Caco-2 (cell line): Measurements from ENCODE around the gene MYH7. TPM values are rescaled to one million over a fixed set of nuclear protein-coding genes. Genes with fewer than 3 reads are reported as not detected.

ENCODE experiments used
- BruUV-seq: library from RNA; stranded (reverse); fragments of 400-500 nt; replicated peaks from 2 replicates; lab custom pipeline; 2021; lab: Mats Ljungman, UMichigan
- CTCF ChIA-PET: fragments of 300-600 bp; sonication (Branson Sonifier 250); formaldehyde crosslinking; loops from one replicate; lab custom pipeline; 2022; ENCODE audit warnings: antibody characterized with exemption; lab: Charles Lee
- POLR2A ChIA-PET: fragments of 300-600 bp; sonication (Branson Sonifier 250); formaldehyde crosslinking; loops from one replicate; lab custom pipeline; 2022; ENCODE audit warnings: antibody characterized with exemption; lab: Charles Lee
- DNase-seq, 2 experiments: peaks; one replicate each; pipeline versions ENCODE4 v3.0.0 to v3.0.0-alpha.2; 2020 to 2022
- H3K27me3 ChIP-seq: replicated peaks from 2 replicates; pipeline ENCODE4 v1.6.0; 2011; ENCODE audit warnings: low read length; ENCODE audit not compliant: control insufficient read depth, insufficient read depth
- H3K36me3 ChIP-seq: 2 replicates; pipeline ENCODE4 v1.5.1; 2011; ENCODE audit warnings: low read length; ENCODE audit not compliant: control insufficient read depth, insufficient read depth
- H3K4me1 ChIP-seq: fragments of 250-450 bp; sonication (Bioruptor Pico); 2 replicates; pipeline ENCODE4 v1.5.1; 2020; ENCODE audit warnings: mild to moderate bottlenecking
- H3K4me3 ChIP-seq: 2 replicates; pipeline ENCODE4 v1.5.1; 2011; ENCODE audit warnings: low read depth, mild to moderate bottlenecking, control low read depth, low read length
- H3K9me3 ChIP-seq: fragments of 250-450 bp; sonication (Bioruptor Pico); 2 replicates; pipeline ENCODE4 v1.5.1; 2020; ENCODE audit warnings: mild to moderate bottlenecking, moderate library complexity
- H3K27ac Mint-ChIP-seq: one replicate; pipeline ENCODE4 v1.8.0; 2022; ENCODE audit warnings: mixed read lengths; ENCODE audit not compliant: unreplicated experiment
- H3K27me3 Mint-ChIP-seq: one replicate; pipeline ENCODE4 v1.8.0; 2022; ENCODE audit warnings: mixed read lengths; ENCODE audit not compliant: insufficient read depth, unreplicated experiment
- H3K36me3 Mint-ChIP-seq: one replicate; pipeline ENCODE4 v1.8.0; 2022; ENCODE audit warnings: mild to moderate bottlenecking, mixed read lengths; ENCODE audit not compliant: insufficient read depth, unreplicated experiment
- H3K4me1 Mint-ChIP-seq: one replicate; pipeline ENCODE4 v1.8.0; 2022; ENCODE audit warnings: low read depth, mixed read lengths; ENCODE audit not compliant: unreplicated experiment
- H3K4me3 Mint-ChIP-seq: one replicate; pipeline ENCODE4 v1.8.0; 2022; ENCODE audit warnings: mild to moderate bottlenecking, moderate library complexity, mixed read lengths; ENCODE audit not compliant: unreplicated experiment
- H3K9me3 Mint-ChIP-seq: one replicate; pipeline ENCODE4 v1.8.0; 2022; ENCODE audit warnings: mixed read lengths; ENCODE audit not compliant: unreplicated experiment
- CTCF ChIP-seq, 2 experiments: fragments of 200-600 bp in 1 of 2; IDR thresholded peaks; 1 replicate in 1 of 2; 2 replicates in 1 of 2; pipeline versions ENCODE4 v1.5.1 to v1.8.0; 2011 to 2022; ENCODE audit warnings: antibody characterized with exemption in 1 of 2, control low read depth in 1 of 2, inconsistent platforms in 1 of 2, low read depth in 1 of 2, low read length in 1 of 2, mild to moderate bottlenecking in 1 of 2, moderate library complexity in 1 of 2; ENCODE audit not compliant: insufficient read depth in 1 of 2, severe bottlenecking in 1 of 2, unreplicated experiment in 1 of 2
- intact Hi-C: fragments of 100-400 bp; cut with micrococcal nuclease; formaldehyde crosslinking; loops from one replicate; pipeline ENCODE4 v1.10.0; 2022; ENCODE audit not compliant: unreplicated experiment
- total RNA-seq: library from RNA; stranded (reverse); gene quantifications from 2 replicates; pipeline ENCODE4 v1.2.3, GENCODE V29; 2022

MYH7 gene
- total RNA-seq, 1 experiment from 2014 or later = not detected

- ChIA-PET CTCF (no interaction called here), POLR2A (no interaction called here)
- no peak for DNase-seq
- no TSS peak for BruUV-seq
- H3K36me3 ChIP-seq = no peaks in the 10 kb centered on the region
- no peaks in the 10 kb centered on the region for H3K9me3 ChIP-seq
- H3K4me1 ChIP-seq = no peaks in the 10 kb centered on the region
- no peaks in the 10 kb centered on the region; the same call in 1 of the 2 replicates for H3K27me3 ChIP-seq
- no peaks in the 10 kb centered on the region for H3K36me3 Mint-ChIP-seq
- no peak overlapping the region for H3K27ac Mint-ChIP-seq
- no peak overlapping the region for H3K4me3 ChIP-seq
- H3K27me3 Mint-ChIP-seq = peaks cover 28% of the 10 kb centered on the region
- no peak overlapping the region for H3K4me3 Mint-ChIP-seq
- intact Hi-C loops = no loop called here
- H3K9me3 Mint-ChIP-seq = no peaks in the 10 kb centered on the region
- H3K4me1 Mint-ChIP-seq = no peaks in the 10 kb centered on the region
- TF ChIP-seq CTCF (IDR thresholded peaks at IDR 0.05; ENCODE audit: insufficient read depth in 1 of 2, low read depth in 1 of 2, low read length in 1 of 2, severe bottlenecking in 1 of 2, unreplicated experiment in 1 of 2) = no peak
Measured at GRCh38 chr14:23405096-23405495, 30.4 kb downstream of the MYH7 start.

GRCh38 chr14:23404331-23404900 is 31.0 kb downstream of the MYH7 start:
- Histone ChIP-seq H3K27me3 (no peaks in the 10 kb centered on the region; the same call in 1 of the 2 replicates), H3K36me3 (no peaks in the 10 kb centered on the region), H3K9me3 (no peaks in the 10 kb centered on the region), H3K4me1 (no peaks in the 10 kb centered on the region), H3K4me3 (no peak overlapping the region)
- BruUV-seq = no TSS peak
- Mint-ChIP-seq H3K9me3 (no peaks in the 10 kb centered on the region), H3K4me3 (no peak overlapping the region), H3K36me3 (no peaks in the 10 kb centered on the region), H3K27me3 (peaks cover 28% of the 10 kb centered on the region), H3K4me1 (no peaks in the 10 kb centered on the region), H3K27ac (no peak overlapping the region)
- TF ChIP-seq CTCF (IDR thresholded peaks at IDR 0.05; ENCODE audit: insufficient read depth in 1 of 2, low read depth in 1 of 2, low read length in 1 of 2, severe bottlenecking in 1 of 2, unreplicated experiment in 1 of 2) = no peak
- DNase-seq = no peak
- CTCF ChIA-PET = no interaction called here
- POLR2A ChIA-PET = no interaction called here
- intact Hi-C loops = no loop called here

GRCh38 chr14:23403908-23404307 is 31.6 kb downstream of the MYH7 start:
- ChIA-PET CTCF (no interaction called here), POLR2A (no interaction called here)
- H3K4me1 Mint-ChIP-seq = no peaks in the 10 kb centered on the region
- no peak for TF ChIP-seq CTCF (IDR thresholded peaks at IDR 0.05; ENCODE audit: insufficient read depth in 1 of 2, low read depth in 1 of 2, low read length in 1 of 2, severe bottlenecking in 1 of 2, unreplicated experiment in 1 of 2)
- Histone ChIP-seq H3K4me3 (no peak overlapping the region), H3K36me3 (no peaks in the 10 kb centered on the region), H3K27me3 (no peaks in the 10 kb centered on the region; the same call in 1 of the 2 replicates), H3K9me3 (no peaks in the 10 kb centered on the region), H3K4me1 (no peaks in the 10 kb centered on the region)
- DNase-seq = no peak
- H3K27ac Mint-ChIP-seq = no peak overlapping the region
- H3K4me3 Mint-ChIP-seq = no peak overlapping the region
- H3K36me3 Mint-ChIP-seq = no peaks in the 10 kb centered on the region
- no TSS peak for BruUV-seq
- intact Hi-C loops = no loop called here
- no peaks in the 10 kb centered on the region for H3K9me3 Mint-ChIP-seq
- H3K27me3 Mint-ChIP-seq = peaks cover 27% of the 10 kb centered on the region
